ENCODE results near the gene ITSN1.
A peak's percentile ranks its signal among the peaks of the same experiment; 100 is the strongest.
"Not testable (repeated sequence)": the region's sequence is repeated elsewhere in the genome, so short reads cannot be mapped to it uniquely, and the experiment has no call there.

Gene ITSN1

GRCh38 chr21:33841561-33841960 is 199.3 kb downstream of the ITSN1 start:
- no peak for DNase-seq (ENCODE audit: low spot score)

GRCh38 chr21:33843216-33843615 is 200.9 kb downstream of the ITSN1 start:
- DNase-seq (ENCODE audit: low spot score) = no peak

- no peak for DNase-seq (ENCODE audit: low spot score)
Observed at GRCh38 chr21:33844104-33844889, 202.0 kb downstream of the ITSN1 start.

GRCh38 chr21:33844890-33845205 is 202.5 kb downstream of the ITSN1 start:
- DNase-seq (ENCODE audit: low spot score) = no peak

DNA sequence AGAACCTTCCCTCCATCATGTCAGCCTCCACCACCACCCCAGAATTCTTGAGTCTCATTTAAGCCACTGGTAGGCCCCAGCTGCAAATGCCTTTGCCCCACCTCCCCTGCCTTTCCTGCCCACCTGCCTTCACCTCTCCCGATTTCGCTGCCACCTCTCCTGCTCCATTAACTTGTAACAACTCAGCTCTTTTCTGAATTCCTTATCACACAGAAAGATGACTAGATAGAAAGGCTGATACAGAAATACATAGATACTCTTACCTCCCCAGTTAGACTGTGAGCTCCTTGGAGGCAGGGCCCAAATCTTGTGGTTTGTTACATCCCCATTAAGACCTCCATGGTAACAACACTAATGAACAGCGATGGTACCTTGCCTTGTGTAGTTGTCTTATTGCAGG is 203.8 kb downstream of the ITSN1 start:
- no peak for DNase-seq (ENCODE audit: low spot score)

GRCh38 chr21:33847588-33848248 is 205.4 kb downstream of the ITSN1 start:
- DNase-seq (ENCODE audit: low spot score) = no peak

GRCh38 chr21:33848249-33848953 is 206.1 kb downstream of the ITSN1 start:
- DNase-seq (ENCODE audit: low spot score) = no peak

DNA sequence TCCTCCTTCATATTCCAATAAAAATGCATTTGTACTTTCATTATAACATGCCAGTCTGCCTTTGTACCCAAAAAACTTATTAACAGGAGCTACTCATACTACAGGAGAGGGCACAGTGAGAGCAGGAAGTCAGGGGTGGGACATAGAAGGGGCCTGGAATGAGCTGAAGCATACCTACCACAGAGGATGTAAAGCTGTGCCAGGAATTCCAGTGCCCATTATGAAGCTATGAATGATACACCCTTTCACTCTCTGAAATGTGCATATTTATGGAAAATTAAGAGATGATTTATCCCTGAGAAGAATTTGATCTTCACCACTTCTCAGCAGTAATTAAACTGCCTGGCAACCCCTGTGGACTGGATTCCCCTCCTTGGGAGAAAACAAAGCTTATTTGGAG is 207.5 kb downstream of the ITSN1 start:
- DNase-seq (ENCODE audit: low spot score) = no peak

GRCh38 chr21:33850401-33850800 is 208.1 kb downstream of the ITSN1 start:
- DNase-seq (ENCODE audit: low spot score) = no peak

DNA sequence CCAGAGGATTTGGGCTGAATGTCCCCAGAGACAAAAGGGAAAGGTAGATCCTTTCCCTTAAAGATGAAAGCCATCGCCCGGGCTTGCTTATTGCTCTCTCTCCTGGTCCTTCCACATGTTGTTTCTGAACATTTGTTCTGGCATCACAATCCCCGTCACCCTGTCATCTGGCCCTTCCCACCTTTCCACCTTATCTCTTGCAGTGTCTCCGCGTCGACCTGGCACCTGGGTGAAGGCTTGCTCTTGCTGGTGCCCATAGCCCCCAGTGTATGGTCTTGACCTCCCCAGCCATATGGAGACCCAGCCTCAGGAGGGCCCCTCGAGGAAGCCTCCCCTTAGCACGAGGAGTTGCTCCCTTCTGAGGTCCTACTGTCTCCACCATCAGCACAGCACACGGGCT is 208.7 kb downstream of the ITSN1 start:
- no peak for DNase-seq (ENCODE audit: low spot score)

DNA sequence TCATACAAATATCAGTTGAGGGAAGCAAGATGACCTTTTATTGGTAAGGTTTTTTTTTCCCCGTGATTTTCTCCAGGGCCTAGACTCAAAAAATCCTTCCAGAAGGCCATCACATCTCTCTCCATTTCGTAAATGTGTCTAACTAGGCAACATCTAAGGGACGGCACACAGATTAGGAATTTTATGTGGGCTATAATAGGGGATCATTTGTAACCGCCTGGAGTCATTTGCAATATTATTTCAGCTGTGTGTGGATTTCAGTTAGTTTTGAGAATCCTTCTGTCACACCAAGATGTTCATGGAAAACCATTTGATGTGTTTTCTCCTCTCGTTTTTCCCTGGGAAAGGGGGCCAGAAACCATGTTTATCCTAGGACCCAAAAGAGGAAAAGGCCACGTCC is 210.2 kb downstream of the ITSN1 start:
- no peak for DNase-seq (ENCODE audit: low spot score)

DNA sequence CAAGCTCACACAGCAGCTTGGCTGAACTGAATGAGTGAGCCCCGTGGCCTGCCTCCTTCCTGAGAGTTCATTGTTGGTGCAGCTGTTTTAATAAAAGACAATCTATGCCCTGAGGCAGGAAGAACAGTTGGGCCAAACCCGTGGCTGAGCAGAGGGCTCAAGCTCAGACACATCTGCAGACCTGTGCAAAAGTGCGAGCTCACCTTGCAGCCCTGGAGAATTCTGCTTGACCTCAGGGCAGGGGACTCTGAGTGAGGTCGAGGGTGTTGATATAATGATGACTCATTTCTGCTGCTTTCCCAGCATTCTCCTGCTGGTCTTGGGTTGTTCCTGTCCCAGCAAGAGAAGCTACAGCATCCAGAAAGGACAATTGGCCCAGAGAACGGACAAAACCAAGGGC is 212.3 kb downstream of the ITSN1 start:
- peak; percentile 8 for DNase-seq (ENCODE audit: low spot score)

DNA sequence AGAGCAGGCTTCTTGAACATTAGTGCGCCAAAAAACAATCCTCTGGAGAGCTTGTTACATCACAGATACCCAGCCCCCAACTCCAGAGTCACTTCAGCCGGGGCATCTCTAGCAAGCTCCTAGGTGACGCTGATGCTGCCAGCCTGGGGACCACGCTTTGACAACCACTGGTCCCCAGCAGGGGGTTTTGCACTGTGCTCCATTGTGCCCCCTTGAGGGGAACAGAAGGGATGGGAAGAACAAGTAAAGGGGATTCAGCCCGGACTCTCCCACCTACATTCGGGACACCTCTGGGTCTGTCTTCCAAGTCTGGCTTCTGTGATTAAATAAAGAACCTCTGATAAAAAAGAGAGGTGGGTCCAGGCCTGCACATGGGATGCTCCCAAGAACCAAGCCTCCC is 212.9 kb downstream of the ITSN1 start:
- no peak for DNase-seq (ENCODE audit: low spot score)

GRCh38 chr21:33856893-33857527 is 214.7 kb downstream of the ITSN1 start:
- DNase-seq (ENCODE audit: low spot score) = no peak

GRCh38 chr21:33857846-33858666 is 215.8 kb downstream of the ITSN1 start:
- DNase-seq (ENCODE audit: low spot score) = no peak

DNA sequence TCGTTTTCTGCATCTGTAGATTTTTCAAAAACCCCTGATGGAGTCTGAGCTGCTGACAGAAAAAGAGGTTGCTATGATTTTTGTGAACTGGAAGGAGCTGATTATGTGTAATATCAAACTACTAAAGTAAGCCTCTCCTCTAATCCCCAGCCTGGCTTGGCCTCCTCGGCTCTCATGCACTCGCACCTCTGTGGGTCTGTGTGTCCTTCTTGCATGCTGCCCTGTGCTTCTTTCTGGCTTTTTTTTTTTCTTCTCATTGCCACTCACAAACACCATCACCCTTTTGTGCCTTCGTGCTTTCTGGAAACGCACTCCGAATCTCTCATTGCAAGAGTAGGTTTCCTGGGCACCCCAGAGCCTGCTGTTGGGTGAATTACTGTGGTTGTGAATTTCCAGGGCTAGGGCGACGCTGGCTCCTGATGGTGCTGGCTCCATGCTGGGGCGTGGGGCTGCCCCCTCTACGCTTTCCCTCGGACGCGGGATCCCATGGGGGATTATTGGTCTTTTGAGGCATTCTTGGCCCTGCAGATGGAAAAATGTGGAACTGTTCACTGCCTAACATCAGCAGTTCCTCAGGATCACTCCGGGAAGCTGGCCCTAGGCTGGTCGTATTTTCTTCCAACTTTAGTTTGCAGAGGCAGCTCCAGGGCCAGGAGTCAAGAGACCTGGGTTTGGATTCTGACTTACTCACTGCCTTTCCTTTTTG is 216.5 kb downstream of the ITSN1 start:
- no peak for DNase-seq (ENCODE audit: low spot score)

DNA sequence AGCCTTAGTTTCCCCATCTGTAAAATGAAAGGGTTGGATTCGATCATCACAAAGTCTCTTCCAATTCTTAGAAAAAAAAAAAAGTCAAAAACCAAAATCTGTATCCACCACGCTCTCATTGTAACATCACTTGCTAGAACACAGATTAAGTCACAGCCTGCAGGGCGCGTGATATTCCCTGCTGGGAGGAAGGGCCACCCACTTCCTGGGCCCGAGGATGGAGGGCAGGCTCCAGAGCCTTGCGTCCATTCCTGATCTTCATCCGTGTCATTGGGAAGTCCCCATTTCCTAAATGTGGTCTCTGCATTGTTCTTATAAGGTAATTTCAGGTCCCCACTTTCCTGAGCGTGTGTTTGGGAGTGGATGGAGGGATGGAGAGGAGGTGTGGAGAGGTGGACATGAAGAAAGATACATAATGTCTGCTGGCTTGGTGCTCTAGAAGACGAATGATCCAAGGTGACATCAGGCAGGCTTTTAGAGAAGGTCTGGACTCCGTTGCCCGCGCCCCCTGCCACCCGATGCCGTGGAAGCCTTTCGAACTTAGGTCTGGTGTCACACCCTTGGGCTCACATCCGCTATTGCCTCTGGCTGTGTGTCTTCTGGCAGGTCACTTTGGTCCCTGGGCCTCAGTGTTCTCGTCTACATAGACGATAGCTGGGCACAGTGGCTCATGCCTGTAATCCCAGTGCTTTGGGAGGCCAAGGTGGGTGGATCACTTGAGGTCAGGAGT is 217.2 kb downstream of the ITSN1 start:
- DNase-seq (ENCODE audit: low spot score) = no peak

- no peak for DNase-seq (ENCODE audit: low spot score)
Observed at GRCh38 chr21:33860332-33860879, 218.1 kb downstream of the ITSN1 start.

GRCh38 chr21:33861125-33861524 is 218.8 kb downstream of the ITSN1 start:
- no peak for DNase-seq (ENCODE audit: low spot score)

DNA sequence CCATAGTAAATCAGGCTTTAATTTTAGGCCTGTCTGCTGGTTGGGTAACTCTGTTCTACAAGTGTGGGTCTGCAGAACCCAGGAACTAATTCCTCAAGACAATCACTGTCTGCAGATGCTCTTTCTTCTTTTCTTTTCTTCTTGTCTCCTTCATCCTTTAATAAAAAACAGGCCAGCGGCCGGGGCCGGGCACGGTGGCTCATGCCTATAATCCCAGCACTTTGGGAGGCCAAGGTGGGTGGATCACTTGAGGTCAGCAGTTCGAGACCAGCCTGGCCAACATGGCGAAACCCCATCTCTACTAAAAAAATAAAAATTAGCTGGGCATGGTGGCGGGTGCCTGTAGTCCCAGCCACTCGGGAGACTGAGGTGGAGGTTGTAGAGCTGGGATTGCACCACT is 220.9 kb downstream of the ITSN1 start:
- not testable (repeated sequence) for DNase-seq (ENCODE audit: low spot score)

Measured in COLO829 (cell line).